K562 (cell line): Measurements from ENCODE around the gene GOSR1.

ENCODE experiments used
- FIP1L1 ChIP-seq: fragments of 200-400 bp; formaldehyde crosslinking; IDR thresholded peaks from 2 replicates; pipeline ENCODE4 v1.6.1; 2018; ENCODE audit warnings: mild to moderate bottlenecking, low read depth, low read length; ENCODE audit not compliant: poor library complexity, severe bottlenecking
- GTF2F1 ChIP-seq: IDR thresholded peaks from 2 replicates; pipeline ENCODE4 v1.6.1; 2011; ENCODE audit warnings: low read depth, low read length, improper control_type of control experiment
- THRAP3 ChIP-seq: fragments of 450-650 bp; IDR thresholded peaks from 2 replicates; pipeline ENCODE4 v1.6.1; 2016; ENCODE audit warnings: mild to moderate bottlenecking, inconsistent platforms, borderline replicate concordance
- ZNF140 ChIP-seq: fragments of 250-450 bp; sonication (Bioruptor Pico); IDR thresholded peaks from 2 replicates; pipeline ENCODE4 v1.8.0; 2021; ENCODE audit warnings: moderate library complexity, mild to moderate bottlenecking, inconsistent platforms
- TF ChIP-seq, protein P1 (sequence below), 3 experiments: IDR thresholded peaks in 2 of 3; conservative IDR thresholded peaks in 1 of 3; 2 replicates each; pipeline ENCODE4 v1.5.1; 2011 to 2012; ENCODE audit warnings: low read length in 3 of 3, mild to moderate bottlenecking in 3 of 3, control low read depth in 2 of 3, improper control_type of control experiment in 1 of 3, inconsistent platforms in 1 of 3, low read depth in 1 of 3, mixed read lengths in 1 of 3, moderate library complexity in 1 of 3; ENCODE audit not compliant: insufficient read depth in 2 of 3

DNA sequence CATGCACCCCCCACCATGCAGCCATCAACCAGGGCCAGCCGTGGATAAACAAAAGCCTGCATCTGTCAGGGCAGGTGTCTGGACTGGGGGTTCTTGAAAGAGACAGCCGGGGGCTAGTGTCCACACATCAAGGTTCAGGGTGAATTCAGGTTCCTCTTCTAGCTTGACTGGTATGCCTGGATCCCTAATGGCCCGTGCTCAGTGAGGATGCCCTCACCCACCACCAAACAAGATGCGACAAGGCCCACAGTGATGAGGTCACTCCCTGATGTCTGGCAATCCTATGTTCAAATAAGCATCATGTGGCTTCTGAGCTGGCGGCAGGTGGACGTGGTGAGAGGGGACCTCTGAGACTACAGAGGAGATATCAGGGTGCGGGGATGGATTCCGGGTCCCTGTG, 64.6 kb downstream of the GOSR1 start:
- TF ChIP-seq FIP1L1 (no peak), THRAP3 (no peak), GTF2F1 (no peak), ZNF140 (CRISPR knock-in tag) (no peak)
- TF ChIP-seq, protein P1, sequence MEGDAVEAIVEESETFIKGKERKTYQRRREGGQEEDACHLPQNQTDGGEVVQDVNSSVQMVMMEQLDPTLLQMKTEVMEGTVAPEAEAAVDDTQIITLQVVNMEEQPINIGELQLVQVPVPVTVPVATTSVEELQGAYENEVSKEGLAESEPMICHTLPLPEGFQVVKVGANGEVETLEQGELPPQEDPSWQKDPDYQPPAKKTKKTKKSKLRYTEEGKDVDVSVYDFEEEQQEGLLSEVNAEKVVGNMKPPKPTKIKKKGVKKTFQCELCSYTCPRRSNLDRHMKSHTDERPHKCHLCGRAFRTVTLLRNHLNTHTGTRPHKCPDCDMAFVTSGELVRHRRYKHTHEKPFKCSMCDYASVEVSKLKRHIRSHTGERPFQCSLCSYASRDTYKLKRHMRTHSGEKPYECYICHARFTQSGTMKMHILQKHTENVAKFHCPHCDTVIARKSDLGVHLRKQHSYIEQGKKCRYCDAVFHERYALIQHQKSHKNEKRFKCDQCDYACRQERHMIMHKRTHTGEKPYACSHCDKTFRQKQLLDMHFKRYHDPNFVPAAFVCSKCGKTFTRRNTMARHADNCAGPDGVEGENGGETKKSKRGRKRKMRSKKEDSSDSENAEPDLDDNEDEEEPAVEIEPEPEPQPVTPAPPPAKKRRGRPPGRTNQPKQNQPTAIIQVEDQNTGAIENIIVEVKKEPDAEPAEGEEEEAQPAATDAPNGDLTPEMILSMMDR (IDR thresholded peaks at IDR 0.05 in 2 of 3, conservative IDR thresholded peaks at IDR 0.05 in 1 of 3; ENCODE audit: insufficient read depth in 2 of 3, low read depth in 1 of 3, low read length in 3 of 3), result no peak
